Calu3 (cell line): Measurements from ENCODE around the gene SPSB4. TPM values are rescaled to one million over a fixed set of nuclear protein-coding genes. Genes with fewer than 3 reads are reported as not detected.

Experiments used
- BruUV-seq: library from RNA; stranded (reverse); fragments of 400-500 nt; replicated peaks from 2 replicates; lab custom pipeline; 2021; lab: Mats Ljungman, UMichigan
- CTCF ChIA-PET: fragments of 300-600 bp; sonication (Branson Sonifier 250); formaldehyde crosslinking; loops from one replicate; lab custom pipeline; 2022; ENCODE audit warnings: antibody characterized with exemption; lab: Charles Lee
- DNase-seq: peaks from one replicate; pipeline ENCODE4 v3.0.0; 2022
- H3K27ac Mint-ChIP-seq: one replicate; pipeline ENCODE4 v1.8.0; 2022; ENCODE audit warnings: mixed read lengths; ENCODE audit not compliant: unreplicated experiment
- H3K27me3 Mint-ChIP-seq: one replicate; pipeline ENCODE4 v1.8.0; 2022; ENCODE audit warnings: mixed read lengths; ENCODE audit not compliant: unreplicated experiment
- H3K36me3 Mint-ChIP-seq: one replicate; pipeline ENCODE4 v1.8.0; 2022; ENCODE audit warnings: mild to moderate bottlenecking, moderate library complexity, mixed read lengths; ENCODE audit not compliant: insufficient read depth, unreplicated experiment
- H3K4me1 Mint-ChIP-seq: one replicate; pipeline ENCODE4 v1.8.0; 2022; ENCODE audit warnings: mild to moderate bottlenecking, low read depth, mixed read lengths; ENCODE audit not compliant: unreplicated experiment
- H3K4me3 Mint-ChIP-seq: one replicate; pipeline ENCODE4 v1.8.0; 2022; ENCODE audit warnings: mild to moderate bottlenecking, low read depth, moderate library complexity, mixed read lengths; ENCODE audit not compliant: unreplicated experiment
- H3K9me3 Mint-ChIP-seq: one replicate; pipeline ENCODE4 v1.8.0; 2022; ENCODE audit warnings: low read depth, mixed read lengths; ENCODE audit not compliant: unreplicated experiment
- intact Hi-C: fragments of 100-400 bp; cut with micrococcal nuclease; formaldehyde crosslinking; loops from one replicate; pipeline ENCODE4 v1.10.0; 2022; ENCODE audit not compliant: unreplicated experiment
- total RNA-seq: library from RNA; stranded (reverse); gene quantifications from 2 replicates; pipeline ENCODE4 v1.2.3, GENCODE V29; 2022
- TF ChIP-seq, protein P1 (sequence below): fragments of 200-600 bp; IDR thresholded peaks from one replicate; pipeline ENCODE4 v1.8.0; 2022; ENCODE audit warnings: antibody characterized with exemption; ENCODE audit not compliant: unreplicated experiment

Gene SPSB4
- total RNA-seq, 1 experiment from 2014 or later, result not detected

DNA sequence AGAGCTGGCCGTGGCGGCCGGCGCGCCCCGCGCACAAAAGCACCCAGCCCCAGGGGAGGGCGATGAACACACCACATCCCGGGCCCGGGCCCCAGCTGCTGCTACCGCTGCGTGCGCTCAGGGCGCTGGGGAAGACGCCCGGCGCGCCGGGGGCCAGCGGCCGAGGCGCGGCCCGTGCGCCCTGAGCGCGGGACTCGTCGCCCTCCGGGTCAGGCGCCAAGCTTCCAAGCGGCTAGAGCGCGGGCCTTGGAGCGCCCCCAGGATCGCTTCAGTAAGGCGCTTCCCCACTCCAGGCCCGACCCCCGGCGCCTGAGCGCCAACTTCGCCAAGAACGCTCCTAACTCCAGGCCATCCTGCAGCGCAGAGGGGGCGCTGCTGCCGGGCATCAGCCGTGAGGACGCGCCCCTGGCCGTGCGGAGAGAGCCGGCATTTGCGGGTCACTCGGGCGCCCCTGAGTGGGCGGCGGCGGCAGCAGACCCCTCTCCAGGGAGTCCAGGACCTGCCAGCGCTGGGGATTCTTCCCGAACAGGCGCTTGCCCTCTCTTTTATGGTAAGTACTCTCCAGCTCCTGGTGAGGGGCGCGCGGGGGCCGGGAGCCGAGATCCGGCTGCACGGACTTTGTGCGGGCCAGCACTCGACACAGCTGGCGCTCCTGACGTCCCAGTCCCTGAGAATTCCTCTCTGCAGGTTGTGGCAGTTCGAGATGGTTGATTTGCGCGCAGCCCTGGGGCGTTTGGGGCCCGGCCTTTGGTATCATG, 475 bp downstream of the SPSB4 start:
- no peaks in the 10 kb centered on the region for H3K9me3 Mint-ChIP-seq
- peak overlapping the region; percentile 22 for H3K4me3 Mint-ChIP-seq
- peak; percentile 31 for DNase-seq
- peaks cover 5% of the 10 kb centered on the region for H3K36me3 Mint-ChIP-seq
- intact Hi-C loops, result no loop called here
- TF ChIP-seq, protein P1, sequence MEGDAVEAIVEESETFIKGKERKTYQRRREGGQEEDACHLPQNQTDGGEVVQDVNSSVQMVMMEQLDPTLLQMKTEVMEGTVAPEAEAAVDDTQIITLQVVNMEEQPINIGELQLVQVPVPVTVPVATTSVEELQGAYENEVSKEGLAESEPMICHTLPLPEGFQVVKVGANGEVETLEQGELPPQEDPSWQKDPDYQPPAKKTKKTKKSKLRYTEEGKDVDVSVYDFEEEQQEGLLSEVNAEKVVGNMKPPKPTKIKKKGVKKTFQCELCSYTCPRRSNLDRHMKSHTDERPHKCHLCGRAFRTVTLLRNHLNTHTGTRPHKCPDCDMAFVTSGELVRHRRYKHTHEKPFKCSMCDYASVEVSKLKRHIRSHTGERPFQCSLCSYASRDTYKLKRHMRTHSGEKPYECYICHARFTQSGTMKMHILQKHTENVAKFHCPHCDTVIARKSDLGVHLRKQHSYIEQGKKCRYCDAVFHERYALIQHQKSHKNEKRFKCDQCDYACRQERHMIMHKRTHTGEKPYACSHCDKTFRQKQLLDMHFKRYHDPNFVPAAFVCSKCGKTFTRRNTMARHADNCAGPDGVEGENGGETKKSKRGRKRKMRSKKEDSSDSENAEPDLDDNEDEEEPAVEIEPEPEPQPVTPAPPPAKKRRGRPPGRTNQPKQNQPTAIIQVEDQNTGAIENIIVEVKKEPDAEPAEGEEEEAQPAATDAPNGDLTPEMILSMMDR, result no peak
- H3K27ac Mint-ChIP-seq, result no peak overlapping the region
- BruUV-seq, result no TSS peak
- H3K4me1 Mint-ChIP-seq, result no peaks in the 10 kb centered on the region
- peaks cover 95% of the 10 kb centered on the region for H3K27me3 Mint-ChIP-seq
- CTCF ChIA-PET, result interaction anchor here (0.6 kb wide), 1 partner anchor 13 kb away, joined by 3 read pairs; no protein-coding TSS in a partner anchor

DNA sequence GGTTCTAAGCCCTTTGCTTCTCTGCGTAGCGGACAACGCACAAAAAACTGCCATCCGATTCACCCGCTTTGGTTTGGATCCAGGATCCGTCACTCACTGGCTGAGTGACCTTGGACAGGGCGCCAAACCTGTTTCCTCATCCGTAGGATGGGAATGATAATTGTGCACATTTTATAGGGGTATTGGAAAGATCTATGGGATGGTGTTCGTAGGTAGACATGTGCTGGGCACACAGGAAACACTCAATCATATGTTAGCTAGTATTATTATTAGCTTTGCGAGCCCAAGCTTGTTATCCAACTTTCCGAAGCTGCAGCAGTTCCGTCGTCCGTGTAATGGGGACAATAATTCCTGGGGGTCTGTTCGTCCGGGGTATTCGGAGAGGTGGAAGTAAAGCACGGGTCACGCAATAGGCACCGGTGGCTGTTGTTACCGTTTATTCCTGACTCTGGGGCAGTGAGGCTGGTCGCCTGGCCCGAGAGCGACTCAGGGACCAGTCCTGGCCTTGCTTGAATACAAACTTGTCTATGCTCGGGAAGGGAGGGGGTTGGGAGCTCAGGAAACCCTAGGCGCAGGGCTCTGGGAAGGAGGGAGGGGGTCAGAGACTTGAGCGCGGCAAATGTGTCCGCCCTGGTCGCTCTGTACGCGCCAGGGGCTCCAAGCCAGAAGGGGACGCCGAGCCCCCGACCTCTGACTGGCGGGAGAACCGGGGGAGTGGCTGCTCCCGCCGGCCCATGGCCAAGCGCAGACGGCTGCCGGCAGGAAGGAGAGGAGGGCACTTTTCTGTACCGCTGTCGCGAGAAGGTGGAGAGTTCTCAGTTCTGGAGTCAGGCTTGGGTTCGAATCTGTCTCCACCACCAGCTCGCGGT, 1.3 kb downstream of the SPSB4 start:
- TF ChIP-seq, protein P1, result no peak
- CTCF ChIA-PET, result no interaction called here
- peaks cover 95% of the 10 kb centered on the region for H3K27me3 Mint-ChIP-seq
- intact Hi-C loops, result no loop called here
- no TSS peak for BruUV-seq
- H3K4me1 Mint-ChIP-seq, result no peaks in the 10 kb centered on the region
- H3K9me3 Mint-ChIP-seq, result no peaks in the 10 kb centered on the region
- H3K36me3 Mint-ChIP-seq, result peaks cover 5% of the 10 kb centered on the region
- no peak overlapping the region for H3K27ac Mint-ChIP-seq
- H3K4me3 Mint-ChIP-seq, result peak overlapping the region; percentile 22
- DNase-seq, result no peak

DNA sequence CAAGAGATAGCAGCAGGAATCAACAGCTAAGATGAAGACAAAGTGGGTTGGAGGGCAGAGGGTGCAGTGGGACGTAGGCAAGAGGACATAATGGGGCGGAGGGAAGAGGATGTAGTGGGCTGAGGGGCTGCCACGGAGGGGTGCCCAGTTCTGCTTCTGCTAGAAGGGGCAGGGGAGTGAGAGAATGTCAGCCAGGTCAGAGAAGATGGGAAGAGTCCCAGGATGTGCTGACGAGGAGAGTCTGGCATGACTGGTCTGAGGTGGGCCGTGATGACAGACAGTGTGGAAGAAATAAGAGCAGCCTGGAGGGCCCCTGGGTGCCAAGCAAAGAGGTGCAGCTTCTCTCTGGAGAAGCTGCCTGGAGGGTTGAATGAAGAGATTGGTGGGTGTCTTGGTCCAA, 4.0 kb downstream of the SPSB4 start:
- Mint-ChIP-seq H3K36me3 (peaks cover 5% of the 10 kb centered on the region), H3K27ac (no peak overlapping the region)

More for the DNA sequence above, 4.0 kb downstream of the SPSB4 start:
- no peak for DNase-seq
- Mint-ChIP-seq H3K9me3 (no peaks in the 10 kb centered on the region), H3K4me1 (no peaks in the 10 kb centered on the region), H3K27me3 (peaks cover 95% of the 10 kb centered on the region), H3K4me3 (no peak overlapping the region)
- CTCF ChIA-PET, result no interaction called here
- TF ChIP-seq, protein P1, result no peak
- intact Hi-C loops, result no loop called here
- BruUV-seq, result no TSS peak
